ENCODE results near the gene NOL4L.

The NOL4L gene

GRCh38 chr20:32626407-32626806, 41.3 kb upstream of the NOL4L start:
- no peak for TF ChIP-seq GABPA (IDR thresholded peaks at IDR 0.05; ENCODE audit: low read depth)
- no peak for TF ChIP-seq POLR2AphosphoS5 (IDR thresholded peaks at IDR 0.05; ENCODE audit: low read depth)
- no peak for TF ChIP-seq CTCF (IDR thresholded peaks at IDR 0.05; ENCODE audit: insufficient read depth, low read length)
- TF ChIP-seq REST (IDR thresholded peaks at IDR 0.05; ENCODE audit: insufficient replicate concordance, low read depth), result no peak
- no peak for TF ChIP-seq SPI1 (IDR thresholded peaks at IDR 0.05; ENCODE audit: borderline replicate concordance, low read depth)
- Histone ChIP-seq H3K27ac (replicated peaks) (no peak overlapping the region), H3K27me3 (ENCODE audit: insufficient read depth, poor library complexity, severe bottlenecking) (no peaks in the 10 kb centered on the region), H3K4me3 (replicated peaks; ENCODE audit: insufficient read depth, low read length) (no peak overlapping the region)
- no peak for DNase-seq (ENCODE audit: low read depth in 1 of 2, low spot score in 1 of 2)

- Histone ChIP-seq H3K4me3 (replicated peaks; ENCODE audit: insufficient read depth, low read length) (no peak overlapping the region), H3K27me3 (ENCODE audit: insufficient read depth, poor library complexity, severe bottlenecking) (no peaks in the 10 kb centered on the region), H3K27ac (replicated peaks) (no peak overlapping the region)
- TF ChIP-seq REST (IDR thresholded peaks at IDR 0.05; ENCODE audit: insufficient replicate concordance, low read depth) (no peak), CTCF (IDR thresholded peaks at IDR 0.05; ENCODE audit: insufficient read depth, low read length) (no peak), GABPA (IDR thresholded peaks at IDR 0.05; ENCODE audit: low read depth) (no peak), POLR2AphosphoS5 (IDR thresholded peaks at IDR 0.05; ENCODE audit: low read depth) (no peak)
- DNase-seq (ENCODE audit: low read depth in 1 of 2, low spot score in 1 of 2), result no peak
These were observed 40.9 kb upstream of the NOL4L start for GRCh38 chr20:32625996-32626395.

- Histone ChIP-seq H3K27me3 (ENCODE audit: insufficient read depth, poor library complexity, severe bottlenecking) (no peaks in the 10 kb centered on the region), H3K27ac (replicated peaks) (no peak overlapping the region), H3K4me3 (replicated peaks; ENCODE audit: insufficient read depth, low read length) (no peak overlapping the region)
- DNase-seq (ENCODE audit: low read depth in 1 of 2, low spot score in 1 of 2), result no peak
- no peak for TF ChIP-seq REST (IDR thresholded peaks at IDR 0.05; ENCODE audit: insufficient replicate concordance, low read depth)
- no peak for TF ChIP-seq GABPA (IDR thresholded peaks at IDR 0.05; ENCODE audit: low read depth)
- TF ChIP-seq CTCF (IDR thresholded peaks at IDR 0.05; ENCODE audit: insufficient read depth, low read length), result no peak
- no peak for TF ChIP-seq SPI1 (IDR thresholded peaks at IDR 0.05; ENCODE audit: borderline replicate concordance, low read depth)
- no peak for TF ChIP-seq POLR2AphosphoS5 (IDR thresholded peaks at IDR 0.05; ENCODE audit: low read depth)
These were observed 39.7 kb upstream of the NOL4L start for GRCh38 chr20:32624687-32625345.

Data from HL-60 (cell line).